ENCODE results near the gene ATF7IP. TPM values are rescaled to one million over a fixed set of nuclear protein-coding genes. Genes with fewer than 3 reads are reported as not detected.

The ATF7IP gene
- total RNA-seq, 1 experiment from 2014 or later, result 172 TPM

- H3K4me1 ChIP-seq (ENCODE audit: insufficient read depth, low read length), result 0 out of 2 replicates have a peak, but pooled peaks cover 2% of the 10 kb centered on the region
- H3K14ac ChIP-seq (ENCODE audit: insufficient read depth, low read length), result no peak overlapping the region
- H3T11ph ChIP-seq (ENCODE audit: low read length), result no peak overlapping the region
- DNase-seq, result no peak
- no peak overlapping the region for H3K56ac ChIP-seq (ENCODE audit: insufficient read length, low read depth, low read length)
- H3K4ac ChIP-seq (ENCODE audit: low read depth, low read length), result no peak overlapping the region
- no peak overlapping the region for H4K5ac ChIP-seq (ENCODE audit: insufficient read length, low read depth, low read length)
- no peak overlapping the region for H2BK15ac ChIP-seq (ENCODE audit: low read depth, low read length)
- no peak overlapping the region for H2BK120ac ChIP-seq (ENCODE audit: low read depth, low read length, poor library complexity, severe bottlenecking)
- H3K4me2 ChIP-seq (ENCODE audit: insufficient read depth, insufficient read length, low read length), result no peak overlapping the region
- H3K9ac ChIP-seq (ENCODE audit: extremely low read depth, insufficient read length, low read length), result no peak overlapping the region
- H4K8ac ChIP-seq (replicated peaks; ENCODE audit: insufficient read length, low read depth, low read length), result no peak overlapping the region
- H2BK5ac ChIP-seq (ENCODE audit: insufficient read length, low read length), result no peak overlapping the region
- no peak overlapping the region for H2BK20ac ChIP-seq (ENCODE audit: low read depth, low read length, poor library complexity, severe bottlenecking)
- H3K18ac ChIP-seq (ENCODE audit: insufficient read length, low read depth, low read length), result no peak overlapping the region
- no peaks in the 10 kb centered on the region for H3K23me2 ChIP-seq (ENCODE audit: insufficient read length, low read depth, low read length, poor library complexity, severe bottlenecking)
- no peak overlapping the region for H4K91ac ChIP-seq (ENCODE audit: insufficient read length, low read depth, low read length)
- H3K36me3 Mint-ChIP-seq (ENCODE audit: insufficient read depth in 1 of 3, low read depth in 3 of 3), result peaks cover 46 to 66% (median 60%) of the 10 kb centered on the region in 3 experiments
- H2AFZ ChIP-seq (ENCODE audit: low read length), result no peak overlapping the region
- H3K27me3 Mint-ChIP-seq (ENCODE audit: low read depth), result no peaks in the 10 kb centered on the region
- H3K27me3 ChIP-seq (ENCODE audit: insufficient read depth, low read length), result no peaks in the 10 kb centered on the region
- no peak overlapping the region for H3K27ac ChIP-seq (ENCODE audit: insufficient read length, low read depth, low read length)
- no peaks in the 10 kb centered on the region for H4K20me1 ChIP-seq (ENCODE audit: control insufficient read depth, insufficient read depth, insufficient read length)
- peaks cover 41% of the 10 kb centered on the region; the same call in 1 of the 2 replicates for H3K79me2 ChIP-seq (ENCODE audit: insufficient read depth, low read length)
- TF ChIP-seq CTCF (conservative IDR thresholded peaks at IDR 0.05), result no peak
- no peak overlapping the region for H3K23ac ChIP-seq (ENCODE audit: insufficient read length, low read depth, low read length)
- no peaks in the 10 kb centered on the region for H3K9me3 ChIP-seq (ENCODE audit: control insufficient read depth, low read depth, low read length)
- H3K9me3 Mint-ChIP-seq, result no peaks in the 10 kb centered on the region
- no CpG with 5 or more reads among the region's 4 CpGs for WGBS (ENCODE audit: extremely low coverage, insufficient read length, low lambda C conversion rate)
- peak overlapping the region in 2 of 3 experiments; percentile 6 to 18; a peak in 2 of 7 replicates for H3K27ac Mint-ChIP-seq
- no peak overlapping the region for H2BK12ac ChIP-seq (ENCODE audit: insufficient read length, low read depth, low read length)
- peaks cover 9% of the 10 kb centered on the region for H3K79me1 ChIP-seq (ENCODE audit: insufficient read depth, low read depth, low read length, poor library complexity, severe bottlenecking)
- no peak overlapping the region for H3K4me3 Mint-ChIP-seq
- H3K4me1 Mint-ChIP-seq, result peaks cover 19 to 29% of the 10 kb centered on the region in 2 experiments
- H2AK5ac ChIP-seq (ENCODE audit: insufficient read length, low read length), result no peak overlapping the region
These were observed 57.2 kb downstream of the ATF7IP start for GRCh38 chr12:14422516-14423230.
